Measurements from ENCODE around the gene INSYN2B.

The INSYN2B gene

GRCh38 chr5:169886677-169887076 lies 93.6 kb downstream of the INSYN2B start:
- no peak for DNase-seq (ENCODE audit: low spot score)

GRCh38 chr5:169886033-169886432 lies 94.3 kb downstream of the INSYN2B start:
- DNase-seq (ENCODE audit: low spot score): no peak

GRCh38 chr5:169881702-169882303 lies 98.5 kb downstream of the INSYN2B start:
- no peak for DNase-seq (ENCODE audit: low spot score)

GRCh38 chr5:169880785-169881184 lies 99.5 kb downstream of the INSYN2B start:
- no peak for DNase-seq (ENCODE audit: low spot score)

GRCh38 chr5:169880012-169880663 lies 100.2 kb downstream of the INSYN2B start:
- DNase-seq (ENCODE audit: low spot score): no peak

GRCh38 chr5:169876386-169876785 lies 103.9 kb downstream of the INSYN2B start:
- no peak for DNase-seq (ENCODE audit: low spot score)

GRCh38 chr5:169875731-169876130 lies 104.6 kb downstream of the INSYN2B start:
- DNase-seq (ENCODE audit: low spot score): no peak

GRCh38 chr5:169875091-169875728 lies 105.1 kb downstream of the INSYN2B start:
- DNase-seq (ENCODE audit: low spot score): no peak

- DNase-seq (ENCODE audit: low spot score): no peak
Observed at GRCh38 chr5:169874621-169875020, 105.7 kb downstream of the INSYN2B start.

GRCh38 chr5:169873642-169874041 lies 106.7 kb downstream of the INSYN2B start:
- no peak for DNase-seq (ENCODE audit: low spot score)

- DNase-seq (ENCODE audit: low spot score): no peak
Observed at GRCh38 chr5:169871826-169872490, 108.3 kb downstream of the INSYN2B start.

GRCh38 chr5:169870211-169870610 lies 110.1 kb downstream of the INSYN2B start:
- no peak for DNase-seq (ENCODE audit: low spot score)

- no peak for DNase-seq (ENCODE audit: low spot score)
Observed at GRCh38 chr5:169869066-169869465, 111.2 kb downstream of the INSYN2B start.

GRCh38 chr5:169867347-169867746 lies 112.9 kb downstream of the INSYN2B start:
- no peak for DNase-seq (ENCODE audit: low spot score)

GRCh38 chr5:169864483-169864882 lies 115.8 kb downstream of the INSYN2B start:
- DNase-seq (ENCODE audit: low spot score): no peak

- DNase-seq (ENCODE audit: low spot score): no peak
Observed at GRCh38 chr5:169862391-169862811, 117.9 kb downstream of the INSYN2B start.

- DNase-seq (ENCODE audit: low spot score): no peak
Observed at GRCh38 chr5:169861934-169862333, 118.4 kb downstream of the INSYN2B start.

- DNase-seq (ENCODE audit: low spot score): no peak
Observed at GRCh38 chr5:169861433-169861832, 118.9 kb downstream of the INSYN2B start.

GRCh38 chr5:169860585-169860984 lies 119.7 kb downstream of the INSYN2B start:
- DNase-seq (ENCODE audit: low spot score): no peak

GRCh38 chr5:169856571-169856970 lies 123.7 kb downstream of the INSYN2B start:
- DNase-seq (ENCODE audit: low spot score): no peak

GRCh38 chr5:169851321-169851850 lies 128.9 kb downstream of the INSYN2B start:
- DNase-seq (ENCODE audit: low spot score): no peak

- DNase-seq (ENCODE audit: low spot score): no peak
Observed at GRCh38 chr5:169850409-169850808, 129.9 kb downstream of the INSYN2B start.

GRCh38 chr5:169848792-169849191 lies 131.5 kb downstream of the INSYN2B start:
- no peak for DNase-seq (ENCODE audit: low spot score)
